Vein endothelial cell (primary cell): ENCODE measurements around the gene SMIM1. TPM values are rescaled to one million over a fixed set of nuclear protein-coding genes. Genes with fewer than 3 reads are reported as not detected.

Source experiments
- small RNA-seq: library from RNA; depleted of rRNA; stranded (forward); fragments of <200 nt; gene quantifications from one replicate; pipeline ENCODE3, GENCODE V24; 2012
- total RNA-seq: library from RNA; depleted of rRNA; stranded (reverse); fragments of >200 nt; gene quantifications from 2 replicates; pipeline ENCODE4 v1.2.3, GENCODE V29; 2012

The SMIM1 gene
- 2.3 TPM in 1 of 2 replicates, not detected in the other for total RNA-seq

GRCh38 chr1:3772715-3773571, at the start of gene SMIM1:
TSS of gene SMIM1 (plus strand) at chr1:3772749. CDS start at chr1:3775374, 2,625 bp downstream.

GRCh38 chr1:3752400-3752945, 20.1 kb upstream of the SMIM1 start, which contains the start of gene CCDC27:
TSS of gene CCDC27 (plus strand) at chr1:3752450. CDS start at chr1:3752482, 32 bp downstream.

GRCh38 chr1:3796215-3797061, 23.9 kb downstream of the SMIM1 start, which contains the start of gene LRRC47:
TSS of gene LRRC47 (minus strand) at chr1:3796498. CDS start at chr1:3796476, 22 bp downstream.

Small RNA genes lying within 50 kb of the gene (small RNA-seq; reads per million reads assigned to genes)
- not detected for gene RF02197
- gene RN7SL574P, result not detected

Other genes starting within 250 kb of the SMIM1 start
- gene MEGF6, start 161.2 kb upstream of the SMIM1 start, total RNA-seq, result 40.7 and 92.4 TPM in 2 replicates
- 40.0 and 44.7 TPM in 2 replicates for gene TPRG1L, start 147.7 kb upstream of the SMIM1 start, total RNA-seq
- 14.2 and 14.7 TPM in 2 replicates for gene WRAP73, start 122.6 kb upstream of the SMIM1 start, total RNA-seq
- 0.10 TPM in 1 of 2 replicates, not detected in the other for gene TP73, start 120.2 kb upstream of the SMIM1 start, total RNA-seq
- not detected in 2 replicates for gene CCDC27, start 20.3 kb upstream of the SMIM1 start, total RNA-seq
- gene LRRC47, start 23.7 kb downstream of the SMIM1 start, total RNA-seq, result 31.5 and 32.3 TPM in 2 replicates
- gene CEP104, start 84.5 kb downstream of the SMIM1 start, total RNA-seq, result 19.6 and 22.2 TPM in 2 replicates
- gene DFFB, start 84.7 kb downstream of the SMIM1 start, total RNA-seq, result 8.5 and 14.2 TPM in 2 replicates
- gene C1orf174, start 127.5 kb downstream of the SMIM1 start, total RNA-seq, result 26.5 and 31.9 TPM in 2 replicates